GM21528 (cell line): ENCODE data around the gene LACTBL1.

Experiments used
- ATAC-seq: cut with Tn5 transposase; IDR thresholded peaks from one replicate; pipeline ENCODE4 v1.9.1; 2021; ENCODE audit warnings: mild to moderate bottlenecking, moderate library complexity; ENCODE audit not compliant: unreplicated experiment, low FRiP score

Gene LACTBL1

DNA sequence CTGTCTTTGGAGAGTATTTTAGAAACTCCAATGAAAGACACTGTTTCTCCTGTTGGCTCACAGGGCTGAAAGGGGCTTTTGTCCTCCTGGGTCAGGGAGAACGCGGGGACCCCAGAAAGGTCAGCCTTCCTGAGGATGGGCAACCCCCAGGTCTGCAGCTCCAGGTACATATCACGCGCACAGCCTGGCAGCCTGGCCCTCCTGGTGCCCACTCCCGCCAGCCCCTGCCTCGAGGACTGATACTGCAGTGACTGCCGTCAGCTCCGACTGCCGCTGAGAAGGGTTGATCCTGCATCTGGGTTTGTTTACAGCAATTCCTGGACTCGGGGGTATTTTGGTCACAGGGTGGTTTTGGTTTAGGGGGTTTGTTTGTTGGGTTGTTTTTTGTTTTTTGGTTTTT lies 58.5 kb downstream of the LACTBL1 start:
- no peak for ATAC-seq

GRCh38 chr1:22913421-22914141 lies 59.1 kb downstream of the LACTBL1 start:
- no peak for ATAC-seq

GRCh38 chr1:22912311-22912710 lies 60.4 kb downstream of the LACTBL1 start:
- no peak for ATAC-seq

- no peak for ATAC-seq
Observed at GRCh38 chr1:22910986-22911651, 61.5 kb downstream of the LACTBL1 start.

DNA sequence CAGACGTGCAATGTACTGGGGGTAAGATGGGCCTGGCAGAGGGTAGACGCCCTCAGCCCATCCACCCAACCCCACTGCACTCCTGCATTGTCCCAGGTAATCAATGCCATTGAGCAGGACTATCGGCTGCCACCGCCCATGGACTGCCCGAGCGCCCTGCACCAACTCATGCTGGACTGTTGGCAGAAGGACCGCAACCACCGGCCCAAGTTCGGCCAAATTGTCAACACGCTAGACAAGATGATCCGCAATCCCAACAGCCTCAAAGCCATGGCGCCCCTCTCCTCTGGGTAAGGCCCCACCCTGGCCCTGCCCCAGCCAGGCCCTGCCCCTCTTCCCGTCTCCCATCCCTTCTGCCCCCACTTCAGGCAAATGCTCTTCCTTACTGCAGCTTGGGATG lies 62.4 kb downstream of the LACTBL1 start:
- no peak for ATAC-seq

GRCh38 chr1:22908880-22909426 lies 63.7 kb downstream of the LACTBL1 start:
- ATAC-seq: no peak

DNA sequence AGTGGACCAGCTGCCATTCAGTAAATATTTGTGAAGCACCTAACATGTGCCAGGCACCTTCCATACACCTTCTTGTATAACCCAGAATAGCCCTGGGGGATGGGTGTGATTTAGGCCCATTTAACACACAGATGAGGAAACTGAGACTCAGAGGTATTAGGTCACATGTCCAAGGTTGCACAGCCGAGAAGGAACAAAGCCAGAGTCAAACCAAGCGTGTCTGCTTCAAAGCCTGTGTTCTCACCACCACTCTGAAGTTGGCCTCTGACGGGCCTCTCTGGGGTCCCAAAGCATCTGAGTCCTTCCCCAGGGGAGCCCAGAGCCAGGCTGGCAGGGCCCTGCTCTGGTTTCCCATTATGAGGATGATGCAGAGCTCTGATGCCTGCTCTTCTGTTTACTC lies 65.1 kb downstream of the LACTBL1 start:
- ATAC-seq: no peak

GRCh38 chr1:22906968-22907367 lies 65.7 kb downstream of the LACTBL1 start:
- no peak for ATAC-seq

DNA sequence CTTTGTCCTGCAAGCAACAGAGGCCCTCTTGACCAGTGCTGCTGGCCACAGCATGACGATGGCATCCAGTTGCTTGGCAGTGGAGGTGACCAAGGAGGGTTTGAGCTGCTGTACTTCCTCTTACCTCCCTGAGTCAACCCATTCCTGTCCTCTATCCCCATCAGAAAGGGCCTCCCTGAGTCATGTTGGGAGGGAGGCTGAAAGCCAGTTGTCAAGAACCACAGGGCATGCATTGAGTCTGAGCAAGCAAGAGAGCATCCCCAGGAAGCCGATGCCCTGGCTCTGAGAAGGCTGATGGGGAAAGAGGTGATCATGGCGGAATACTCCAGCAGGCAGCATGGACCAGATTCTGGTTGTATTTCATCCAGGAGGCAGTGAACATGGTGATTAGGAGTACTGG lies 69.6 kb downstream of the LACTBL1 start:
- ATAC-seq: no peak
